CD1c-positive myeloid dendritic cell (primary cell): ENCODE measurements around the gene IL12A.

Experiments used
- DNase-seq: peaks from one replicate; pipeline ENCODE4 v3.0.0-alpha.2; 2016; ENCODE audit errors: extremely low spot score

Gene IL12A

GRCh38 chr3:159989973-159990846, 1.6 kb downstream of the IL12A start:
- DNase-seq: no peak

DNA sequence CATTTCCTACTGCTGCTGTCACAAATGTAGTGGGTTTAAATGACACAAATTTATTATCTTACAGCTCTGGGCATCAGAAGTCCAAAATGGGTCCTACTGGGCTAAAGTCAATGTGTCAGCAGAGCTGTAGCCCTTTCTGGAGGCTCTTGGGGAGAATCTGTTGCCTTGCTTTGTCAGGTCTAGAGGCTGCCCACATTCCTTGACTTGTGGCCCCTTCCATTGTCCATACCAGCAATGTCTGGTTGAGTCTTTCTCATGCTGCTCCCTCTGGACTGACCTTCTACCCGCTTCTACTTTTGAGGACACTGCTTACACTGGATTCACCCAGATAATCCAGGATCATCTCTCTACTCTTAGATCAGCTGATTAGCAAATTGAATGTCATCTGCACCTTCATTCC, 3.0 kb downstream of the IL12A start:
- DNase-seq: no peak

- DNase-seq: no peak
Measured at GRCh38 chr3:159992589-159992988, 4.0 kb downstream of the IL12A start.

DNA sequence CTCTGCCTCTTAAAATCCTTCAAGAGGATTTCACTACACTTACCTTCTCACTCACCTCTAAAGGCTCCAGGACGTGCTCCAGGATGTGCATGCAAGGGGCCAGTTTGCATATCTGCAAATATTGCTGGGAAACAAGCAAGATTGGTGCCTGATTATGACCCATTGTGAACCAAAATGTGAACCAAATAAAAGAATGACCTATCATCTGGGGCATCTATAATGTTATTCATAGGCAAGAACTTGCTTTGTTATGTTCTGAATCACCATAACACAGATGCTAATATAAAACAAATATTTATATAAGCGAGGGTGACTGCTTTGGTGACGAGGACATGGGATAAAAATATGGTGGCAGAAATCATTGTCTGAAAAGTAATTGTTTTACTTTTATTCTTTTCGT, 5.5 kb downstream of the IL12A start:
- no peak for DNase-seq

GRCh38 chr3:159995091-159995490, 6.5 kb downstream of the IL12A start:
- no peak for DNase-seq

DNA sequence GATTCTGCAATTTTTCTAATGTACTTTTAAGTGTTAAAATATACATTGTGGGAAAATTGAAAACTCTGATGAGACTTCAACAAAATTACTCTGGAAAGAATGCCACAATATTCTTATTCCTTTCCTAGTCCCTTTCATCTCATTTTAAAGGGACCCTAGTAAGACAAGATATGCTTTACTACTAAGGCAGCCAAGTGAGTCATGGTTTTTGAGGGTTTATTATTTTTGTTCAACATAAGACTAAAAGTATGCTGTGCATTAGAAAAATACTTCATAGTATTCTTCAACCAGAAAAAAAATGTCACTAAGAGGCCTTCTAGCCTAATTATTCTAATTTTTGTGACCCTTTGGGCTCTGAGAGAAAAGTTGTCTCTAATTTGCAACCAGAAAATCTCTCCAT, 7.4 kb downstream of the IL12A start:
- no peak for DNase-seq

GRCh38 chr3:159996959-159997358, 8.3 kb downstream of the IL12A start:
- no peak for DNase-seq

DNA sequence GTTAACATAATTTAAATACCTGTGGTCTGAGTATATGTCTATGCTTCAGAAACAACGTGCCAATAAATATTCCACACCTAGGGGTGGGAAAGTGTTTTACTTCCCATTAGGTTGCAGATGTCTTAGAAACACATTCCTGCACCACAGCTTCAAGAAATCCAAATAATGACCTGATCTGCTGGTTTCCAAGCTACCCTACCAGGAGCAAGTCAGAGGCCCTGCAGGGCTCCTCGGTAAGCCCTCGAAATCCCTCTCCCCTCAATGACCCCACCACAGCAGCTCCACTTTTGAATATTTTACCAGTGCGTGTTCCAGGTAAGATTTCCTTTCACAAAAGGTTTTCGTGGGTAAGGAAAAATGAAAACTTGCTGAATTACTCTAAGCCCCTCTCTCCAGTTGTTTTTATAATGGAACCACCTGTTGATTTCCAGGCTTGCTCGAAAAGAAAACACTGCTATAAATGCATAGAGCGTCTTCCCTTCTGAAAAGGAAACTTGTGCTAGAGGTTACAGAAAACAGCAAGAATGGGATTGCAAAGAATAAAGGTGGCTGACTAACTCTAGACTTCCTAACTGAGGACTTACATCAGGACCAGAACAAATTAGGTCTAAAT, 12.6 kb downstream of the IL12A start:
- no peak for DNase-seq

DNA sequence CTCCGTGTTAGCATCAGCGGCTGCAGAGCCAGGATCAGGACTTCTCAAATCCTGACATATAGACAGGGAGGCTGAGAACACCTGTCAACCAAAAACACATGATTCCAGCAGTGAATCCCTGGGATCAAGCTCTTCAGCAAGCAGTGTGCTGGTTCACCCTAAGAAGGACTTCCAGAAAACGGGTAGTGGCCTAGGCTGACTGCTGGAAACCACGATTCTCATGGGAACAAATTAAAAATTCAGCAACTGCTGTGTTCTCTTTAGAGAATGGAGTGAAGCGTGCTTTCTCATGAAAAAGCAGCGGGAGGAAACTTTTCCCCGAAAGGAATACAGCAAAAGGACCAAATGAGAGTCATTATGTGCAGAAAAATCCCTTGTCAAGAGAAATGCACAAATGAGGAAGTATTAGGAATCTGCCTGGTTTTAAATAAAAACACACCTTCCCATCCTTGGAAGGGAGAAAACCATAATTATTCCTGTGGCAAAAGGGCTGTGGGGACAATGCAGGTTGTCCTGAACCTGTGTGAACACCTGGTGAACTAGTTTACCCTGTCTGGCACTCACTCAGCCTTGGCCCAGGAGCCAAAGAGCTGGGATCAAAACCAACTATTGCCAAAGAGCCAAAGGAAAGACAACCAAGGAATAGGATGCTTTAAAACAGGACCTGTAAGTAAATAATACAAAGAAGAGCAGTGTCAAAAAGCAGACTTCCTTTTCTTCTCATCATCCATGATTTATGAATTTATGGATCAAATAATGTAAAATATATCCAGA, 13.4 kb downstream of the IL12A start:
- DNase-seq: no peak

GRCh38 chr3:160003520-160004128, 15.0 kb downstream of the IL12A start:
- DNase-seq: peak; percentile 55

DNA sequence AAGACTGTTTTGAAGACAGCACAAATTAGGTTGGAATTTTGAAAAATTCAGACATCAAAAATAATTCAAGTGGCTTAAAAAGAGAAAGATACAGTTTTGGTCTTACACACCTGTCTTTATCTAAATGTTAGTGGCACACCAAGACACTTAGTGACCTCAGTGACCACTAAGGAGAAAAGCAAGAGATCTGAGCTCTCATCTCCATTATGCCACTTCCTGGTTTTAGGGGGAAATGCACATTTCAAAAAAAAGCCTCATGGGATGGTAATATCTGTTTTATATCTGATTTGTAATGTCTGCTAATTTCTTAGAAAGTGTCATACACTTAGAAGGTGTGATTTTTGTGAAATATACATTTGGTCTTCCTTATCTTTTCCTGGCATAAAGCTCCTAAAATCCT, 16.4 kb downstream of the IL12A start:
- DNase-seq: peak; percentile 23

- DNase-seq: peak; percentile 56
Measured at GRCh38 chr3:160006282-160007163, 17.9 kb downstream of the IL12A start.

- no peak for DNase-seq
Measured at GRCh38 chr3:160008961-160009360, 20.3 kb downstream of the IL12A start.

DNA sequence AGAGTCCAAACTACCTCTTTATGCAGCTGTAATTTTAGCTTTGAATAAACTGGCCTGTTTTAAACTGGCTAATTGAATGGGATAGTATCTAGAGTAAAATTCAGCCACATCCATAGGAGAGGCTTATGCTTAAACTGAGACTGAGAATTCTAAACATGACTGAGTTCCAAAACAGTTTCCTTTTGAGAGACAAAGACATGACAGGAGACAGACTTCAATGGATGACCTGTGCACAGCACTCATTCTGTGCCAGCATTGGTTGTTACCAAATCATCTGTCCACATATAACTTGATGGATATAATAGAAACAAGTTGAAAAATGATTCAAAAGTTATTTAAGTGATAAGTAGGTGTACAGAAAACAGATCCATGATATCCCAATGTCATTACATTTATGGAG, 20.9 kb downstream of the IL12A start:
- no peak for DNase-seq

GRCh38 chr3:160010578-160010977, 21.9 kb downstream of the IL12A start:
- no peak for DNase-seq

DNA sequence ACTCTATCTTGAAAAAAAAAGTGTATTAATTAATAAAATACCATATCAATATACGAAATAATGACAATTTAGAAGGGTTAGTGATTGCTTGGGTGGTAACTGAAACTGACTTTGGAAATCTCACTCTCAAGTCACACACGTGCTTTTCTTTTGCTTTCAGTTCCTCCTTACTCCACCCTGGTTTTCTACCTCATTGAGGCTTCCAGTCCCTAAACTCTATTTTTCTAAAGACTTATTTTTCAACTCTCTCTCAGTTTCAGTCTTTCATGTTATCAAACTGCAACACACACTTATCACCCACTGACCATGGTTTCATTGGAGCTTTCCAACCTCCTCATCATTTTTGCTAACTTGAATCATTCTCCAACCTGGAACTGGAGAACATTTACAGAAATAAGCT, 23.5 kb downstream of the IL12A start:
- DNase-seq: peak; percentile 52

GRCh38 chr3:160016972-160017371, 28.3 kb downstream of the IL12A start:
- no peak for DNase-seq

DNA sequence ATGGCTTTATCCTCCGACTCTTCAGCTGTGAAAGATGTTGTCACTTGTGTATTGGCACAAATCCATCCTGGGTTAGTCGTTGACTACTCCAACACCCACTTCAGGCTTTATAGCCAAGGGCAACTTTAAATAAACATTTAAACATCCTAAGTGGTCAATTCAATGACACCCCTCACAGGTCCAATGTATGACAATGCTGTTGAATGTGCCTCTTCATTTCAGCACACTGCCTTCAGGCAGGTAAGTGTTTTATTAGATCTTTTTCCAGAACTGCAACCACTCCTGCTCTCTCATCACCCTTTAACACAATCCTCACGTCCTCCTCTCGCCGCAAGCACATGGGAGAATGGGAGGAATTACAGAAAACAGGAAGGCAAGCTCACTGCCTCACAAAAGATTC, 30.3 kb downstream of the IL12A start:
- no peak for DNase-seq

DNA sequence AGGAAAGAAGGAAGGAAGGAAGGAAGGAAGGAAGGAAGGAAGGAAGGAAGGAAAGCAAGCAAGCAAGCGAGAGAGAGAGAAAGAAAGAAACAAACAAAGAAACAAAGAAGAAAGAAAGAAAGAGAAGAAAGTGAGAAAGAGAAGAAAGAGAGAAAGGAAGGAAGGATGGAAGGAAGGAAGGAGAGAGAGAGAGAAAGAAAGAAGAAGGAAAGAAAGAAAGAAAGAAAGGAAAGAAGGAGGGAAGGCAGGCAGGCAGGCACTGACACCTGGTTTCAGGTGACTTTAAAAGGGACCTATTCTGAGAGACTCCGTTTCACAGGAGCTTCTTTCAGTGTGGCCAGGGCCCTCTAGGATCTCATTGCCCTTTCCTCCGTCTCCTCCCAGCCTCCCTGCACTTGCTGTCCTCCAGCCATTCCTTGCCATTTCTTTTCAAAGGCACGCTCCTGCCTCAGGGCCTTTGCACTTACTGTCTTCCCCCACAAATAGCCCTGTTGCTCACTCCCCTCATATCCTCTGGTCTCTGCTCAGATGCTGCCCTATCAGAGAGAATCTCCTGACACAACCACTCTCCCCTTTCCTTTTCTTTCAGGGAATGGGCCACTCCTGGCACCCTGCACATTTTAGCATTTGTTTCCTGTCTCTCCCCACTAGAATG, 31.5 kb downstream of the IL12A start:
- no peak for DNase-seq

- DNase-seq: no peak
Measured at GRCh38 chr3:160022068-160022467, 33.4 kb downstream of the IL12A start.

DNA sequence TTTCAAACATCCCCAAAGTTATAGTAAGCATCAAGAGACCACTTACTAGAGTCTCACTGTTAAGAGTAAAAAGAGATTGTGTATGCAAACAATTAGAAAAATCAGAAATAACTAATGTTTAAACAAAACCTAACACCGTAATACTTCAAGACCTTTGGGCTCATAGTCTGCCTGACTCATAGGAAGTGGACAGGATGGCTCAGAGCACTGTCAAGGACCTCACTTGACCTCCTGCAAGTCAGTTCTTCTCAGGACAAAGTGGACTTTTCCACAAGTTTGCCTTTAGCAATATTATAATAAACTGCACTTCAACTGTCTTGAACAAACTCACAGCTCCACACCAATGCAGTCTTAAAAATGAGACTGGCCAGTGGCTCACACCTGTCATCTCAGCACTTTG, 34.8 kb downstream of the IL12A start:
- no peak for DNase-seq
